ENCODE results near the gene SEC22B. TPM values are rescaled to one million over a fixed set of nuclear protein-coding genes. Genes with fewer than 3 reads are reported as not detected.
"Not testable (repeated sequence)": the region's sequence is repeated elsewhere in the genome, so short reads cannot be mapped to it uniquely, and the experiment has no call there.

The SEC22B gene
- total RNA-seq, 3 donors from 2014 or later (not counting 1 experiment from before 2014, with no cell fraction given) = 30.5 to 39.7 (median 30.8) TPM

DNA sequence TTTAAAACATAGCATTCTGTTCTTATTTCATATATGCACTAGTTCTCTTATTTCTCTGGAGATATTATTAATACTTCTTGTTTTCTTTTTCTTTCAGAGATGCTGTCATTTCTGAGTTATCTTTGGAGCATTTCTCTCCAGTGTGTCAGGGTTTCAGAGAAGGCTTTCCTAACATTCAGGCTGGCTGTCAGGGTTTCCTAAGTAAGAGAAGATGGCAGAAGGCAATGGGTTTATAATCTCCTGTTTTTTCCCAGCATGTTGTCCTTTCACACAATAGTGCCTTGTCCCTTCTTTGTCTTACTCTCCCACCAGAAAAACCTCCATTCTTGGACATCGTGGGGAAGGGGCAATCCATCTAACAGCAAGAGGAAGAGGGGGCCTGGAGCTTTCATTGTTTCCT is 51.7 kb downstream of the SEC22B start:
- intact Hi-C loops (cut with micrococcal nuclease); ATAC-seq; H3K9me3 Mint-ChIP-seq; H3K27me3 ChIP-seq (ENCODE audit: control insufficient read depth, insufficient read depth, low read length); H3K4me3 Mint-ChIP-seq; H3K27me3 Mint-ChIP-seq (ENCODE audit: low read depth in 2 of 2); H3K9me3 ChIP-seq (ENCODE audit: control insufficient read depth, insufficient read depth, low read length); H3K4me1 ChIP-seq (ENCODE audit: control insufficient read depth, insufficient read depth, low read length); H3K4me3 ChIP-seq (ENCODE audit: low read length); H3K27ac ChIP-seq (ENCODE audit: low read length); DNase-seq; H3K36me3 ChIP-seq (ENCODE audit: control insufficient read depth, insufficient read depth, low read length); H3K36me3 Mint-ChIP-seq; H3K27ac Mint-ChIP-seq: not testable (repeated sequence)
- WGBS (ENCODE audit: insufficient coverage) = no CpG with 5 or more reads among the region's 1 CpG
- peaks cover 9 to 15% of the 10 kb centered on the region in 2 donors for H3K4me1 Mint-ChIP-seq

DNA sequence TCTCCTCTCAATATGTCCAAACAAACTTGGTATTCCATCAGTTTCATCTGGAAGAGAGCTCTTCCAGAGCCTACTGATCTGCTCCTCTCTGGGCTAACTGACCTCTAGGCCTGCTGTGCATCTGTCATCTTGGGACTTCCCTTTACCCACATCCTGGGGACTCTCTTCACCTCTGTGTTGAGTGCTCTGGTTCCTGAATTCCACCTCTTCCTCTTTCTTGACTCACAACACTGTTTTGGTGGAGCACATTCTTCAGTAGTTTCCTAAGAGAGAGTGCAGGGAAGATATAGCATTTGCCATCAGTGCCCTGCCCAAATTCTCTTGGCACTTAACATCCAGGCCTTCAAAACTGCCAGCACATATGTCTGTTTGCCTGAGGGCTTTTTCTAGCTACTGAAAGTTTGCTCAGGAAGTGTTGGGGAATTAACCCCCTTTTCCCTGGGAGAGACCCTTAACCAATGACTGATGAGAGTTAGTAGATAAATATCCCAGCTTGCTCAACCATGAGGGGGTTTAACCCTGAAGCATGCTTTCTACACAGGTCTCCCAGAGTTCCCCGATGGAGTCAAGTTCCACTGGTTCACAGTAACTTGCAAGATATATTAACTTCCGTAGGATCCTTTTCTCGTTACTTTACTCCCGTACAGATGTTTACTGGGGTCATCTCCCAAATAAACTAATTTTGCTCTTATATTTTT is 52.4 kb downstream of the SEC22B start:
- H3K27me3 Mint-ChIP-seq (ENCODE audit: low read depth in 2 of 2); H3K4me1 ChIP-seq (ENCODE audit: control insufficient read depth, insufficient read depth, low read length); H3K27me3 ChIP-seq (ENCODE audit: control insufficient read depth, insufficient read depth, low read length); H3K9me3 Mint-ChIP-seq; H3K9me3 ChIP-seq (ENCODE audit: control insufficient read depth, insufficient read depth, low read length); H3K36me3 ChIP-seq (ENCODE audit: control insufficient read depth, insufficient read depth, low read length); H3K4me3 Mint-ChIP-seq; H3K36me3 Mint-ChIP-seq; H3K27ac ChIP-seq (ENCODE audit: low read length); intact Hi-C loops (cut with micrococcal nuclease); H3K4me3 ChIP-seq (ENCODE audit: low read length); DNase-seq: not testable (repeated sequence)
- 96% methylated on average over 4 of the region's 4 CpGs for WGBS (ENCODE audit: insufficient coverage)
- H3K4me1 Mint-ChIP-seq = peaks cover 9 to 15% of the 10 kb centered on the region in 2 donors
- peak overlapping the region in 1 of 2 donors; percentile 51 for H3K27ac Mint-ChIP-seq
- ATAC-seq = peak; percentile 67 to 78 (median 71)

DNA sequence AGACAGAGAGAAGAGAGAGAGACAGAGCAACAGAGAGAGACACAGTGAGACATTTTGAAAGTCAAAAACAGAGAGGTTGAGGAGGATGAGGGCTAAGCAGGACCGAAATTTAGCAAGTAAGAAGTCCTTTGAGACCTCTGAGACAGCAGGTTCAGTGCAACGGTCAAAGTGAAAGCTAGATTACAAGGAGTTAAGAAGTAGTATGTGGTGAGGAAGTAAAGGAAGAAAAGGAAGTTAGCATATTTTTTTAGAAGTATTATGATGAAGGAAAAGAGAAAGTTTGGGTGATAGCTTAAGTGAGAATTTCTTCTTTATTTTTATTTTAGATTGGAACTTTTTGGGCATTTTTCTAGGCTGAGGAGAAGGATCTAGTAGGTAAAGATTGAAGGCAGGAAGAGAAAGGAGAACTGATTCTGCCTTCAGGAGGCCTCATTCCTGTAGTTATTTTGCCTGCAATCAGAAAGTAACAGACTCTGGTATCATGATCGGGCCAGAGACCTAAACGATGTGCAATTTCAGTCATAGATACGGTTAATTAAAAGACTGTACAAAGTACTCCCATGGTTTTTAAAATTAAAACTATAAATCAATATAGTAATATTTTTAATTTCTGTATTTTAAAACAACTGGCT is 53.9 kb downstream of the SEC22B start:
- H3K27ac ChIP-seq (ENCODE audit: low read length); H3K9me3 Mint-ChIP-seq; H3K4me3 ChIP-seq (ENCODE audit: low read length); H3K27me3 ChIP-seq (ENCODE audit: control insufficient read depth, insufficient read depth, low read length); H3K27me3 Mint-ChIP-seq (ENCODE audit: low read depth in 2 of 2); DNase-seq; H3K4me1 ChIP-seq (ENCODE audit: control insufficient read depth, insufficient read depth, low read length); intact Hi-C loops (cut with micrococcal nuclease); H3K36me3 ChIP-seq (ENCODE audit: control insufficient read depth, insufficient read depth, low read length); H3K9me3 ChIP-seq (ENCODE audit: control insufficient read depth, insufficient read depth, low read length); H3K36me3 Mint-ChIP-seq: not testable (repeated sequence)
- Mint-ChIP-seq H3K27ac (peak overlapping the region in 1 of 2 donors; percentile 73), H3K4me3 (peak overlapping the region; percentile 41), H3K4me1 (peaks cover 9 to 19% of the 10 kb centered on the region in 2 donors)
- WGBS (ENCODE audit: insufficient coverage) = no CpG with 5 or more reads among the region's 5 CpGs
- ATAC-seq = peak; percentile 50 to 72 (median 71)

DNA sequence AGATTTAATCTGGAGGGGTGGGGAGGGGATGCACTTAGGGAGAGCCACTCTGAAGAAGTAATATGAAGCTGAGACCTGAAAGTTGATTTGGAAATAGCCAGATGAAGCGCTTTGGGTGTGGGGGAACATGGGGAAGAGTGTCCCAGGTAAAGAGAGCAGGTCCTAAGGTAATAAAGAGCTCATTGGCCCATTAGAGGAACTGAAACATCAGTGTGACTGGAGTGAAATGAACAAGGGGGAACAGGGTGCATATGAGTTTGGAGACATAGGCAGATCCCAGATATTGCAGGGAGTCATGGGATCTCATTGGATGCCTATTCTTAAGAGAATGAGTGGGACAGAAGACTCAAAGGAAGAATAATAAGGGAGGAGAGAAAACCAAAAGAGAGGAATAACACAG is 54.5 kb downstream of the SEC22B start:
- H3K36me3 ChIP-seq (ENCODE audit: control insufficient read depth, insufficient read depth, low read length); H3K27ac ChIP-seq (ENCODE audit: low read length); H3K9me3 Mint-ChIP-seq; H3K27me3 Mint-ChIP-seq (ENCODE audit: low read depth in 2 of 2); H3K4me1 ChIP-seq (ENCODE audit: control insufficient read depth, insufficient read depth, low read length); ATAC-seq; H3K36me3 Mint-ChIP-seq; H3K4me3 Mint-ChIP-seq; H3K27me3 ChIP-seq (ENCODE audit: control insufficient read depth, insufficient read depth, low read length); DNase-seq; intact Hi-C loops (cut with micrococcal nuclease); H3K9me3 ChIP-seq (ENCODE audit: control insufficient read depth, insufficient read depth, low read length); H3K4me3 ChIP-seq (ENCODE audit: low read length): not testable (repeated sequence)
- peaks cover 9 to 19% of the 10 kb centered on the region in 2 donors for H3K4me1 Mint-ChIP-seq
- H3K27ac Mint-ChIP-seq = peak overlapping the region in 1 of 2 donors; percentile 73
- WGBS (ENCODE audit: insufficient coverage) = 85% methylated on average over 1 of the region's 1 CpG

DNA sequence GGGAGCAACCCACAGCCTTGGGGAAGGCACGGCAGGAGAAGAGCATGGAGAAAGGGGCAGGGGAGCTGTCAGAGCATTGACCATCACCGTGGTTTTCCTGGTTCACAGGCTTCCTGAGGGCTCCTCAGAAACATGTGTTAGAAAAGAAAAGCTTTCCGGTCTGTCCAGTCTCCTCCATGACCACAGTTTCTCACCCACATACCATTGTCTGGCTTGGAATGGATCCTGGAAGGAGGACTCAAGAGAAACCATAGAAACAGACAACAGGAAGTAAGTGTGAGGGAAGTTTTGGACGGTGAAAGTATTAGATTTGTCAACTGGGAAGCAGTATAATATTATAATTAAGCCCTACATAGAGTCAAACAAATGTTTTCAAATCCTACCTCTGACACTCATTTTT is 55.8 kb downstream of the SEC22B start:
- H3K4me3 ChIP-seq (ENCODE audit: low read length); H3K9me3 Mint-ChIP-seq; H3K36me3 ChIP-seq (ENCODE audit: control insufficient read depth, insufficient read depth, low read length); H3K27me3 Mint-ChIP-seq (ENCODE audit: low read depth in 2 of 2); H3K4me1 ChIP-seq (ENCODE audit: control insufficient read depth, insufficient read depth, low read length); H3K27ac Mint-ChIP-seq; intact Hi-C loops (cut with micrococcal nuclease); H3K9me3 ChIP-seq (ENCODE audit: control insufficient read depth, insufficient read depth, low read length); ATAC-seq; DNase-seq; H3K27ac ChIP-seq (ENCODE audit: low read length); H3K27me3 ChIP-seq (ENCODE audit: control insufficient read depth, insufficient read depth, low read length); H3K36me3 Mint-ChIP-seq; H3K4me3 Mint-ChIP-seq: not testable (repeated sequence)
- WGBS (ENCODE audit: insufficient coverage) = no CpG with 5 or more reads among the region's 4 CpGs
- peaks cover 9 to 19% of the 10 kb centered on the region in 2 donors for H3K4me1 Mint-ChIP-seq

DNA sequence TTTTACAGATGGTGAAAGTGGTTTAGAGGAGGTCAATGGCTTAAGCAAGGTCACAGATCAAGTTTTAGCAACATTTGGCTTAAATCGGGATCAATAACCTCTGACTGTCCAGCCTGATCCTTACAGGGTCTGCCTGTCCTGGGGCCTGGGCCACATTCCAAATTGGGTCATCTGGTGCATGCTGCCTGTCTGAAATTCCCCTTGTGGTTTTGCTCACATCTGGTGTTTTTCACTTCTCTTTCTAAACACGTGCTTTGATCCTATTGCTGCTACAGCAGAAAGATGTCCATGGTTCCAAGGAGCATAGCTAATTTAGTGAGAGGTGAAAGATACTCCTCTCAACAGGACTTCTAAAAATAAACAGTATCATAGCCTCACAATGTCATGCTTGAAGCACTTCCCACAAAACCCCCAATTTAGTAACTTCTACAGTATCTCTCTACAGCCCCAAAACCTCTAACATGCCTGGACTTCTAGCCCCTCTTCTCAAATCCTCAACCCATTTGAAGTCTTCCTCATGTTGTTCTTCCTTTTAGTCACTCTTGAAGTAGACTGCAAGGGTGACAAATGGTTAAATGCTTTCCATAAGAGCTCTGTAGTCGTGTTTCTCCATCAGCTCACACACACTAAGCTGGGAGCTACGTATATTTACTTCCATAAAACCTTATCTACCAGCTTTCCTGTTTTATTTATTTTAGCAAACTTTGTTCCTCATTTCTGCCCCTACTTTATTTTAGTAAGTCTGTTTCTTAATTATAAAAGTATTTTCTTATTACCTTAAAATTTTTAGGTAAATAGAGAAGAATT is 58.7 kb downstream of the SEC22B start:
- H3K36me3 Mint-ChIP-seq = not testable (repeated sequence)
- no CpG with 5 or more reads among the region's 4 CpGs for WGBS (ENCODE audit: insufficient coverage)

DNA sequence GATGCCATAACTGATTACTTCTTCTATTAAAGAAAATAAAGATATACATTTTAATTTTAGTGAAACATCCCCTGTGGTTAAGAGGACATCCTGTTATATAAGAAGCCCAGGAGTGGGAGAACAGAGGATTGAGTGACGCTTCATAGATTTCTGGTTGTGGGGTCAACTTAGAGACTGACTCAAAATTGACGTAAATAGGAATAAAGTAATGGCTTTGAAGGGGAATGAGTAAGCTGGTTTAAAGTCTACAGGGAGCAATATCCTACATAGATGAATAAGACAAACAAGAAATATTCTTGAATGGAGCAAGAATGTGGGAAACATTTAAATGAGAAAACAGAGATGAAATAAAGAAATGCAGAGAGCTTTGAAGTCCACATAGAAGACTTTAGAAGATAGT is 60.2 kb downstream of the SEC22B start:
- H3K27me3 ChIP-seq (ENCODE audit: control insufficient read depth, insufficient read depth, low read length); H3K4me3 Mint-ChIP-seq; ATAC-seq; H3K36me3 ChIP-seq (ENCODE audit: control insufficient read depth, insufficient read depth, low read length); DNase-seq; H3K36me3 Mint-ChIP-seq; H3K4me3 ChIP-seq (ENCODE audit: low read length); intact Hi-C loops (cut with micrococcal nuclease); H3K9me3 ChIP-seq (ENCODE audit: control insufficient read depth, insufficient read depth, low read length); H3K27ac Mint-ChIP-seq; H3K27me3 Mint-ChIP-seq (ENCODE audit: low read depth in 2 of 2); H3K27ac ChIP-seq (ENCODE audit: low read length); H3K9me3 Mint-ChIP-seq; H3K4me1 Mint-ChIP-seq; H3K4me1 ChIP-seq (ENCODE audit: control insufficient read depth, insufficient read depth, low read length): not testable (repeated sequence)
- 89% methylated on average over 2 of the region's 2 CpGs for WGBS (ENCODE audit: insufficient coverage)

More for the DNA sequence above, 58.7 kb downstream of the SEC22B start:
- intact Hi-C loops (cut with micrococcal nuclease); H3K27ac ChIP-seq (ENCODE audit: low read length); H3K4me3 Mint-ChIP-seq; DNase-seq; H3K4me1 ChIP-seq (ENCODE audit: control insufficient read depth, insufficient read depth, low read length); H3K36me3 ChIP-seq (ENCODE audit: control insufficient read depth, insufficient read depth, low read length); H3K9me3 ChIP-seq (ENCODE audit: control insufficient read depth, insufficient read depth, low read length); H3K27me3 Mint-ChIP-seq (ENCODE audit: low read depth in 2 of 2); H3K9me3 Mint-ChIP-seq; ATAC-seq; H3K4me3 ChIP-seq (ENCODE audit: low read length); H3K27me3 ChIP-seq (ENCODE audit: control insufficient read depth, insufficient read depth, low read length): not testable (repeated sequence)
- peaks cover 0 to 12% of the 10 kb centered on the region in 2 donors for H3K4me1 Mint-ChIP-seq
- H3K27ac Mint-ChIP-seq = peak overlapping the region in 1 of 2 donors; percentile 16

Measured in natural killer cell (primary cell).